Stimulated activated CD4-positive, alpha-beta T cell treated with anti-CD3 and anti-CD28 coated beads, Interleukin-4, amount 100 ng/mL, for 1 hour (primary cell): ENCODE measurements around the gene RNF166.
"Not testable (repeated sequence)": the region's sequence is repeated elsewhere in the genome, so short reads cannot be mapped to it uniquely, and the experiment has no call there.

Source experiments
- DNase-seq: peaks from one replicate; pipeline ENCODE4 v3.0.0-alpha.2; 2020

RNF166 gene

GRCh38 chr16:88669980-88670379, 36.2 kb downstream of the RNF166 start:
- no peak for DNase-seq

- DNase-seq, result not testable (repeated sequence)
These were observed 36.7 kb downstream of the RNF166 start for GRCh38 chr16:88669493-88669892.

DNA sequence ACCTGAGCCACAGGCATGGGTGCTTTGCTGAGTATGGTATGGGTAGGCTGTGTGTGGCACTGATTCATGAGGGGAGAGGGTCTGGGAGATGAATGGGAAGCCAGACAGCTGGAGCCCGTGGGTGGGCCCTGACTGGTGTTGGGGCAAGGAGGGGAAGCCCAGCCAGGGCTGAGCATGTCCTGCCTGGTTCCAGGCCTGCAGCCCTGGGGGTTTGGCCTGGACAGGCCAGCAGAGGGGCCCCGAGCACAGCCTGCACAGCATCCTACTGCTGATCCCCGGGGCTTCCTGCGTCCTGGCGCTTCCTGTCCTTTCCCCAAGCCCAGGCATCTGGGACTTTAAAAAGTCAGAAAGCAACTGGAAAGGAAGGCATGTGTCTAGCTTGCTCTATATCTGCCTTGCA, 38.7 kb downstream of the RNF166 start:
- DNase-seq, result no peak

GRCh38 chr16:88665570-88665969, 40.6 kb downstream of the RNF166 start:
- no peak for DNase-seq

DNA sequence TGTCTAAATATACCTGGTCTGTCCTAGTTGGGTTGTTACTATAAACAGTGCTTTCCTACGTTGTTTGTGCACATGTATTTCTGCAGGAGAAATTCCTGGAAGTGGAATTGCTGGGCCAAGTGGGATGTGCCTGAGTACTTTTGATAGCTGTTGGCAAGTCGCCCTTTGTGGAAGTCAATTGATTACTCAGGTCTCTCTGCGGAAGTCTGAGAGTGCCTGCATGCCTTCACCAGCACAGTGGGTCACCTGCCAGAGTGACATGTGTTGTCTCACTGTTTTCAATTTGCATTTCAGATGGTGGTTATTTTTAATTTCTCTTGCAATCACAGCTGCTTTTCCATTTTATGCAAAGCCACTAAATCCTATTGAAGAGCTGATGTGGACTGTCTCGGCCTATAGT, 41.1 kb downstream of the RNF166 start:
- DNase-seq, result no peak

- DNase-seq, result peak; percentile 94
These were observed 43.2 kb downstream of the RNF166 start, which contains the start of gene MVD for GRCh38 chr16:88662843-88663606. TSS of gene MVD (minus strand) at chr16:88663091. CDS start at chr16:88663080, 11 bp downstream.

DNA sequence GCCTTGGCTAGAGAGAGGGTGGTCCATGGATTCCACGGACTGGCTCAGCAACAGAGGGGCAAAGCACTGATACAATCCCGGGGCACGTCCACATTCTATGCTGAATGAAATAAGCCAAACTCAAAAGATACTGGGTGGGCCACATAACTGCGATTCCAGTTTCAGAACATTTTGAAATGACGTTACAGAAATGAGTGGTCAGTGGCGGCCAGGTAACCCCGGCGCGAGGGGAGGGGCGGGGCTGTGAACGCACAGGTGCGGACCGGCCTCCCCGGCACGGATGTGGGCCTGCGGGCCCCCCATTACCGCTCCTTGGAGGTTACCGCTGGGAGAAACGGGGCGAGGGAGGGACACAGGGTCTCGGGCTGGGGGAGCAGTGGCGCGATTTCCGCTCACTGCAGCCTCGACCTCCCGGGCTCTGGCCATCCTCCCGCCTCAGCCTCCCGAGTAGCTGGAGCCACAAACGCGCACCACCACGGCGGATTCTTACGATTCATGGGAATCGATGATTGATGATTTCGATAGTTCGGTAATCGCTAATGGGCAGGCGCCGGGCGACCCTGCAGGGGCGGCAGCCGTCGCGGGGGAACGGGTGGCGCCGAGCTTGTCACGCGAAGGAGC, 43.9 kb downstream of the RNF166 start:
- peak; percentile 32 for DNase-seq

- DNase-seq, result no peak
These were observed 44.7 kb downstream of the RNF166 start for GRCh38 chr16:88661468-88661867.

- DNase-seq, result no peak
These were observed 47.0 kb downstream of the RNF166 start for GRCh38 chr16:88659160-88659559.

DNA sequence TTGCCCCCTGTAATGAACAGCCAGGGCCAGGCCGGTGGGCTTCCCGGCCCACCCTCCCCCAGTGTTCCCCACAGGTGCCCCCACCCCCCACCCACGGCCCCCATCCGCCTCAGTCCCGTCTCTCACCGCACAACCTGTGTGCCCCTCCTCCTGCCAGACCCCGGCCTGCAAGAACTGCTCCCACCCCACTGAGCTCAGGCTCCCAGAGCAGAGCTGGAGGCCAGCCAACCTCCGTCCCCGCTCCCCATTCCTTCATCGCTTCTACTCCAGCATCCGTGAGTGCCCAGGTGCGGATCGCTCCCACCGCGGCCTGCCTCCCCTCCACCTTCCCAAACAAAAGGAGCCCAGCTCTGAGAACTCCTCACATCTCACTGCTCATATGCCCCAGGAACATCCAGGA, 47.5 kb downstream of the RNF166 start:
- no peak for DNase-seq

DNA sequence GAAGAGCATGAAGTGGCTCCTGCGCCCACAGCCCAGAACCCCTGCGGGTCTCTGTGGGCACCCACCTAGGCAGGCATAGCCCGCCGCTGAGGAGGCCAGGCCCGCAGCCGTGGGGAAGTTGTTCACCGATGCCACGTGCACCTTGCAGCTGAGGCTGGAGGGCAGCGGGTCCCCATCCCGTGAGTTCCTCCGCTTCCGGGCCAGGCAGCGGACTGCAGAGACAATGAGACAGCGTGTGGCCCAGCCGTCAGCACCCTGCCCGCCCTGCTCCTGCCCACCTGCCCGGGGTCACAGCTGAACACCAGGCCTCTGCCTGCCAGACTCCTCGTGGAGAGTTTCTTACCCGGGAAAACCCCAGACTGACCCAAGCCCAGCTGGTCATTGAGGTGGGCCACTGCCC, 48.8 kb downstream of the RNF166 start:
- DNase-seq, result no peak

DNA sequence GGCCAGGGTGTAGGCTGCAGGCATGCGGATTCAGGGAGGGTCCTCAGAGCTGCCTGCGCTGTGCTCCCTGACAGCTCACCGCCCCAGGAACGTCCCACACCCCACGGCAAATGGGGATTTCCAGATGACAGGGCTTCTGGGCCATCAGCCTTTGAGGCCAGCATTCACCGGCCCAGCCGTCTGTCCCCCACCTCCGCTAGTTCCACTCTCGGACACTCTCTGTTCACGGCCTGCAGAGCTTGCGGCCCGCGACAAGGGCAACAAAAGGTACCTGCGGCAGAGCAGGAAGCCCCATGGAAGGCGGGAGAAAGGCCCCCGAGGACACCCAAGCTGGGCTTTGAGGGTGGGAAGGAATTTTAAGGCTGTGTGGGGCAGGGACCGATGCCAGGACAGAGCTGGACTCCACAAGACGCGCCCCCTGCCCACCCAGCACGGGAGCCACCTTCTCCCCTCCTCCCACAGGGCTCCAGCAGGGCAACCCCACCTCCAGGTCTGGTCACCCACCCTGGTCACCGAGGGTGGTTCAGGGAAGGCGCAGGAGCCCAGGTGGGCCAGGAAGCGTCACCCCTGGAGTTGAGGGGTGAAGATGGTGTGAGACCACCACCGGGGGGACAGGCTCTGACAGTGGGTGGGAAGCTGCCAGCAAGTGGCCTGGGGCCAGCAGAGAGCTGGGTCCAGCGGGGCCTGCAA, 49.8 kb downstream of the RNF166 start:
- DNase-seq, result no peak

GRCh38 chr16:88655733-88656281, 50.4 kb downstream of the RNF166 start:
- no peak for DNase-seq

DNA sequence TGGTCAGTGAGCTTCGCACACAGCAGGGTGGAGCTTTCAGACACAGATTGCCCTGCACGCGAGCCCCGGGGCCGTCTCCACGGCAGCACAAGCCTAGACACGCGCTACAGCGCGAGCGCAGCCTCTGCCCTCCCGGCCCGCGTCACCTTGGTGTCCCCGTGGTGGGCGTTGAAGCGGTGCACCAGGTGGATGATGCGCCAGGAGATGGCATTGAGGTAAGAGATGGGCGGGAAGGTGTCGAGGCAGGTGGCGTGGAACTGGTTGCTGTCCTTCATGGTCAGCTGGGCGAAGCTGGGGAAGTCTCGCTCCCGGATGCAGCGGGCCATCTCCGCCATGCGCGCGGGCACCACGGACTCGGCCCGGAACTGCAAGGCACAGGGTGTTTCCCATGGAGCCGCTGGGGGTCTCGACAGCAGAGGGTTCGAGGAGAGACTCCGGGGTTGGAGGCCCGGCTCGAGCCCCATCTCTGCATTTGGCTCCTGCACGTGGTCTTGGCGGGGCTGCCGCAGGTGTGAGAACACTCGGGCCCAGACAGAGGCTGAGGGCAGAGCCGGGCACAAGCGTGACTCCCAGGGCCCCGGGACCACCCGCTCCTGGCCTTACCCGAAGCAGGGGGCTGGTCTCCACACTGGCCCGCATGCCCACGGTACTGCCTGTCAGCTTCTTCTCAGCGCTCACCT, 51.0 kb downstream of the RNF166 start:
- no peak for DNase-seq

GRCh38 chr16:88654363-88655052, 51.7 kb downstream of the RNF166 start:
- DNase-seq, result no peak

GRCh38 chr16:88653596-88654362, 52.4 kb downstream of the RNF166 start:
- no peak for DNase-seq

DNA sequence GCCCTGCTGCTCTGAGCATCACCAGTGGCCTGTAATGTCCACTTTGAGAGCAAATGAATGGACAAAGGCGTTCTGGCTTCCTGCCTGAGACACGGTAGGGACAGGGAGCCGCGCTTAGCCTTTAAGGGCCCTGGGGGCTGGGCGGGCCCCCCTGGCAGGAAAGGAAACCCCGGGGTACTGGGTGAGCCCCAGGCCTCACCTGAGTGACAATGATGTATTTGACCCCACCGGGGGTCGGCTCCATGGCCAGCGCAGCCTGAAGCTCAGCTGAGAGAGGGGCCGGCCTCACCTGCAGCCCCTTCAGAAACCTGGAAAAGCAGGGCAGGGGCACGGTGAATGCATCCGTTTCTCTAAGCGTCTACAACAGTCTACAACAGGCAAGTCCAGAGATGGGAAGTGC, 53.1 kb downstream of the RNF166 start:
- DNase-seq, result no peak

DNA sequence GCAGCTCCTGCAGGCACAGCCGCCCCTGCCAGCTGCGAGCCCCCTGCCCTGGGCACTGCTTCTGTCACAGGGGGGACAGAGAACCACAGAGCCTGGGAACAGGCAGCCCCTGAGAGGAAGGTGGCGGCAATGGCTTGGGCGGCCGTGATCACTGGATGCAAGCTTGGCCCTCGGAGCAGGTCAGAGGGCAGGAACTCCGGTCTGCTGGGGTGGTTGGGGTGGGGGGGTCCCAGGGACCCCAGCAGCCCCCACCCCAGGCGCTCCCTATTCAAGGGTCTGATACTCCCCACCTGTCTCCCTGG, 53.5 kb downstream of the RNF166 start:
- DNase-seq, result no peak

DNA sequence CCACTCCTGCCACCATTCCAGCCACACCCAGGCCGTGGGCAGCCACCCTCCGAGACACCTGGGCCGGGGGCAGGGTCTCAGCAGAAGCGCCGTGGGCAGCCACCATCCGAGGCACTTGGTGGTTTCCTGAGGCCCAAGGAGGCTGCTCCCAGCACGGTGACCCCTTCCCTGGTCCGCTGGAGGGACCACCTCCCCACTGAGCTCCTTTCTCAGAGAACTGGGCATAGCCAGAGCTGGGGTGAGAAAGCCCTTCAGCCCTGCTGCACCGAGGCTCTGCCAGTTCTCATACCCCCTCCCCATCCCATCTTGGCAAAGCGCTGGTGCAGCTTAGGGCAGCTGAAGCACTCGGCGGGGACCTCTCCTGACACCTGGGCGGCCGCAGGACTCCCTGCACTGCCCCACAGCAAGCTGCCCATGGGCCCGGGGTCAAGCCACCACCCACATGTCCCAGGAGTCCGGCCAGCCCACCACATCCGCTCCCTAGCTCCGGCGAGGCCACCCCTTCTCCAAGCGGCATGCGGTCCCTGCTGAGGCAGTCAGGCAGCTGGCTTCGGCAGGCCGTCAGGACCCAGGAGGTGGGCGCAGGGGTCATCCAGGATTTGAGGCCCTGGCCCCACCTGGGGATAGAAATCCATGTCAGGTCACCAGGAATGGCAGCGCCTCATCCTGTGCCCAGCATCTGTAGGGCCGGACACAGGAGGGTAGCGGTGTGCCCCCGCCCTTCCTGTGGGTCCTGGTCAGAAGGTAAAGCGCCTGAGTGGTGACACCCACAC, 54.0 kb downstream of the RNF166 start:
- DNase-seq, result no peak

DNA sequence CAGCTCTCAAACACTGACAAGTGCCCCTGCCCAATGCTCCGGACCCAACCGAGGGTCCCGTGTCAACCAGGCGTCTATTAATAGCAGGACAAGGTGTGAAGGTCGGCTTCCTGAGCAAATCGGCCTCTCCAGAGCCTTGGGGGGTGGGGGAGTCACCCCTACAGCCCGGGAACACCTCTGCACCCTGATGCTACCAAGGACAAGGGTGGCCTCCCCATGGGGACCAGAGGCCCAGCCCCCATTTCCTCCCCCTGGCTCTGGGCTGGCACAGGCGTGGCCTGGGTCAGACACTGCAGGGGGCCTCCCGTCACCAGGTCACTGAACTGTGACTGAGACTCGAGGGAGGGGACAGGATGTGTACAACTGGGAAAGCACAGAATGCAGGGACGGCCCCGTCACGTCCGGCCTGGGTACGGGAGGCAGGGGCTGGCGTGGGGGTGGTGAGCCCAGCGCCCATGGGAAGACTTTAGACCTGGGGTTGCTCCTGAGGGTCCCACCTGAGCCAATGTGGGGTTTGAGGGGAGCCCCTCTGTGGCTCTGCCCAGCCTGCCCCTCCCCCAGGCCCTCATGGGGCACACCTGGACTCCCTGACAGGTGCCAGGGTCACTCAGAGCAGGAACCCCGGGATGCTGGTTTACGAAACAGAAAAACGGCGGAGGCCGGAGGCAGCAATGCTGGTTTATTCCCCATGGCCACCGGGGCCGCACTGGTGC, 54.8 kb downstream of the RNF166 start:
- DNase-seq, result peak; percentile 69
